Measurements from ENCODE around the gene BCO2.

DNA sequence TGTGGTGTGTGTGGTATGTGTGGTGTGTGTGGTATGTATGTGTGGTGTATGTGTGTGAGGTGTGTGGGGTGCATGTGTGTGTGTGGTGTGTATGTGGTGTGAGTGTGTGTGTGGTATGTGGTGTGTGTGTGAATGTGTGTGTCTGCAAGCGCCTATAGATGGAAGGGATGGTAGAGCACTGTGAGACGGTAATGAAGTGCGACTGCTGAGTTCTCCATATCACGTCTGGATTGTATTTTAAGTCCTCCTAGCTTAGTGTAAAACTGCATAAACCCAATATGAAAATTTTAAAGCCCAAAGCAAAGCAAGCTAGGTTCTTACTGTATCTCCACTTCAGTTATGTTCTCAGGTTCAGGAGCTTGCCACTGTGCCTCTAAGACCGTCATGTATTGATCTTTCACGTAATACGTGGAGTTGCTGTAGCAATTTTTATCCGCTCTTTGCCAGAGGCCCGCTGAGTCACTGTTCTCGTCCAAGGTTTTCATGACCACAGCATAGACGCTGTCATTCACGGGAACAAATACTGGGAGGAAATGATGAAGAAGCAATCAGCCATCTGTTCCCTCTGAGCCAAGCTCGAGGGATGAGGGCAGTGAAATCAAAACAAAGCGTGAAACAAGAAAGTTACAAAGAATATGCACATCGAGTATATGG, 79.9 kb downstream of the BCO2 start:
- TF ChIP-seq, protein P1, sequence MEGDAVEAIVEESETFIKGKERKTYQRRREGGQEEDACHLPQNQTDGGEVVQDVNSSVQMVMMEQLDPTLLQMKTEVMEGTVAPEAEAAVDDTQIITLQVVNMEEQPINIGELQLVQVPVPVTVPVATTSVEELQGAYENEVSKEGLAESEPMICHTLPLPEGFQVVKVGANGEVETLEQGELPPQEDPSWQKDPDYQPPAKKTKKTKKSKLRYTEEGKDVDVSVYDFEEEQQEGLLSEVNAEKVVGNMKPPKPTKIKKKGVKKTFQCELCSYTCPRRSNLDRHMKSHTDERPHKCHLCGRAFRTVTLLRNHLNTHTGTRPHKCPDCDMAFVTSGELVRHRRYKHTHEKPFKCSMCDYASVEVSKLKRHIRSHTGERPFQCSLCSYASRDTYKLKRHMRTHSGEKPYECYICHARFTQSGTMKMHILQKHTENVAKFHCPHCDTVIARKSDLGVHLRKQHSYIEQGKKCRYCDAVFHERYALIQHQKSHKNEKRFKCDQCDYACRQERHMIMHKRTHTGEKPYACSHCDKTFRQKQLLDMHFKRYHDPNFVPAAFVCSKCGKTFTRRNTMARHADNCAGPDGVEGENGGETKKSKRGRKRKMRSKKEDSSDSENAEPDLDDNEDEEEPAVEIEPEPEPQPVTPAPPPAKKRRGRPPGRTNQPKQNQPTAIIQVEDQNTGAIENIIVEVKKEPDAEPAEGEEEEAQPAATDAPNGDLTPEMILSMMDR (IDR thresholded peaks at IDR 0.05), result no peak
- no peak for TF ChIP-seq EZH2 (IDR thresholded peaks at IDR 0.05)
- no peak for TF ChIP-seq EZH2phosphoT487 (IDR thresholded peaks at IDR 0.05)
